Neural cell (in vitro differentiated cells): ENCODE measurements around the gene FBXO47.

Source experiments
- CTCF ChIP-seq: fragments of 450-650 bp; IDR thresholded peaks from 2 replicates; pipeline ENCODE4 v1.5.1; 2014; ENCODE audit warnings: antibody characterized with exemption, mild to moderate bottlenecking, moderate library complexity; ENCODE audit not compliant: poor library complexity, severe bottlenecking
- EP300 ChIP-seq: fragments of 450-650 bp; conservative IDR thresholded peaks from 2 replicates; pipeline ENCODE4 v1.6.1; 2014; ENCODE audit warnings: antibody characterized with exemption, mild to moderate bottlenecking, moderate library complexity; ENCODE audit not compliant: poor library complexity, severe bottlenecking
- EZH2 ChIP-seq: fragments of 200-600, 300-800 bp; shearing (Covaris generic), sonication (generic); IDR thresholded peaks from 2 replicates; pipeline ENCODE4 v1.6.1; 2014; ENCODE audit warnings: antibody characterized with exemption, low read length, borderline replicate concordance, mild to moderate bottlenecking; ENCODE audit not compliant: insufficient read depth, poor library complexity, severe bottlenecking
- POLR2AphosphoS5 ChIP-seq: IDR thresholded peaks from 2 replicates; pipeline ENCODE4 v1.6.1; 2012
- RAD21 ChIP-seq: fragments of 450-650 bp; conservative IDR thresholded peaks from 2 replicates; pipeline ENCODE4 v1.6.1; 2014; ENCODE audit warnings: antibody characterized with exemption, mild to moderate bottlenecking, moderate library complexity
- TAF1 ChIP-seq: IDR thresholded peaks from 2 replicates; pipeline ENCODE4 v1.6.1; 2012; ENCODE audit warnings: low read depth

GRCh38 chr17:38897176-38897575, 70.0 kb downstream of the FBXO47 start:
- TF ChIP-seq TAF1 = no peak
- TF ChIP-seq CTCF = no peak
- TF ChIP-seq EP300 = no peak
- no peak for TF ChIP-seq EZH2
- no peak for TF ChIP-seq POLR2AphosphoS5
- no peak for TF ChIP-seq RAD21
